HG03025 (cell line): ENCODE data around the gene DNAJC28.

ENCODE experiments used
- ATAC-seq: cut with Tn5 transposase; IDR thresholded peaks from one replicate; pipeline ENCODE4 v1.9.1; 2021; ENCODE audit warnings: mild to moderate bottlenecking, moderate library complexity; ENCODE audit not compliant: unreplicated experiment, low FRiP score

Gene DNAJC28

GRCh38 chr21:33441489-33442477, 49.7 kb downstream of the DNAJC28 start:
- no peak for ATAC-seq
